Glomerular visceral epithelial cell (primary cell): ENCODE results near the gene MS4A10.
"Not testable (repeated sequence)": the region's sequence is repeated elsewhere in the genome, so short reads cannot be mapped to it uniquely, and the experiment has no call there.

ENCODE experiments used
- DNase-seq: peaks from one replicate; pipeline ENCODE4 v3.0.0-alpha.2; 2016; ENCODE audit errors: extremely low spot score

MS4A10 gene

GRCh38 chr11:60785136-60785535 is at the start of gene MS4A10:
Gene MS4A10 (plus strand): TSS chr11:60785333. CDS start chr11:60790336, 5,003 bp downstream.
- DNase-seq, result no peak

GRCh38 chr11:60739114-60739513 is 46.0 kb upstream of the MS4A10 start:
- no peak for DNase-seq

- DNase-seq, result no peak
Measured at GRCh38 chr11:60740573-60740972, 44.6 kb upstream of the MS4A10 start.

GRCh38 chr11:60741421-60741820 is 43.7 kb upstream of the MS4A10 start:
- DNase-seq, result no peak

- DNase-seq, result no peak
Measured at GRCh38 chr11:60743058-60743457, 42.1 kb upstream of the MS4A10 start.

GRCh38 chr11:60744114-60744513 is 41.0 kb upstream of the MS4A10 start:
- DNase-seq, result no peak

- no peak for DNase-seq
Measured at GRCh38 chr11:60747359-60747873, 37.7 kb upstream of the MS4A10 start.

GRCh38 chr11:60748225-60748624 is 36.9 kb upstream of the MS4A10 start:
- no peak for DNase-seq

GRCh38 chr11:60748821-60749220 is 36.3 kb upstream of the MS4A10 start:
- no peak for DNase-seq

GRCh38 chr11:60750911-60751310 is 34.2 kb upstream of the MS4A10 start:
- no peak for DNase-seq

- DNase-seq, result no peak
Measured at GRCh38 chr11:60753309-60753708, 31.8 kb upstream of the MS4A10 start.

- DNase-seq, result no peak
Measured at GRCh38 chr11:60754887-60755286, 30.2 kb upstream of the MS4A10 start.

- peak; percentile 13 for DNase-seq
Measured at GRCh38 chr11:60756307-60757032, 28.7 kb upstream of the MS4A10 start, which contains the start of gene MS4A15. Gene MS4A15 (plus strand): TSS chr11:60756867. CDS start chr11:60763734, 6,867 bp downstream.

GRCh38 chr11:60757231-60757800 is 27.8 kb upstream of the MS4A10 start:
- DNase-seq, result no peak

GRCh38 chr11:60758671-60759070 is 26.5 kb upstream of the MS4A10 start:
- DNase-seq, result not testable (repeated sequence)

- DNase-seq, result not testable (repeated sequence)
Measured at GRCh38 chr11:60759438-60760225, 25.5 kb upstream of the MS4A10 start.

- no peak for DNase-seq
Measured at GRCh38 chr11:60761436-60762190, 23.5 kb upstream of the MS4A10 start.

- DNase-seq, result no peak
Measured at GRCh38 chr11:60762851-60763691, 22.1 kb upstream of the MS4A10 start.

GRCh38 chr11:60763692-60764369 is 21.3 kb upstream of the MS4A10 start:
- no peak for DNase-seq

- no peak for DNase-seq
Measured at GRCh38 chr11:60764879-60765278, 20.3 kb upstream of the MS4A10 start.
